ENCODE data around the gene PI16. TPM values are rescaled to one million over a fixed set of nuclear protein-coding genes. Genes with fewer than 3 reads are reported as not detected.
"Not testable (repeated sequence)": the region's sequence is repeated elsewhere in the genome, so short reads cannot be mapped to it uniquely, and the experiment has no call there.

PI16 gene
- total RNA-seq, 1 experiment from 2014 or later = 0.07 TPM

DNA sequence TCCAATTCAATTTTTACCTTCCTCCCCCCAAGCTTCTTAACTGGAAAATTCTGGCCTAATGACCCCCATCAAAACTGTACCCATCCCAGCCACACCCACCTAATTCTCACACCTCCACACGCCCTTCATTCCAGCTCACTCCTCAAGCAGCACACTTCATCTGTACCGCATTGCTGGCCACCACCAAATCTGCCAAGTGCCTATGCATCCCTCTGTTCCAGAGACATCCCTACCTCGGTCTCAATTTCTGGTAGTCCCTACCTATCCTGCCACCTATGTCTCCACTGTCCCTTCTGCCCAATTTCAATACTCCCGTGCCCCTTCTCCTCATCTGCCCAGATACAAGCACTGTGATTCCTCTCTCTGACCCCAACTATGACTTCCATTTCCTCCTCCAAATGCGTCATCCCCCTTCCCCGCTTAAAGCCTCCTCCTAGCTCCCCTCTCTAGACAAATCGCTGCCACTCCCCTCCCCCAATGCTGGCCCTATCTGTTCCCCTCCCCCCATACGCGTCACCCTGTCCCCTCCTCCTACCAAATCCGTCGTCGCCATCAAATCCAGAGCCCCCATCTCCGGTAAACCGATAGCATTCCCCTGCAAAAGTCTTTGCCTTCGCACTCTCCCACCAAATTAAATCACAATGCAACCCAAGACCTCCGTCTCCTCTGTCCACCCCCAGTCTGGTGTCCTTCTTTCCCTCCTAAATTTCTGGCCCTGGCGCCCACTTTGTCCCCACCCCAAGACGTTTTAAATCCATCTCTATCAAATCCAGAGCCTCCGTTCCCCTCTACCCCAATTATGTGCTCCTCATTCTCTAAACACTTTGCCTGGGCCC lies 30.3 kb downstream of the PI16 start:
- no peaks in the 10 kb centered on the region for H3K27me3 ChIP-seq (ENCODE audit: low read length)
- peak overlapping the region; percentile 49 for H3K27ac ChIP-seq (ENCODE audit: low read length)
- peak; percentile 79 for DNase-seq
- no peaks in the 10 kb centered on the region for H3K9me3 ChIP-seq (ENCODE audit: low read length)
- peak overlapping the region; percentile 98 for H3K9ac ChIP-seq (ENCODE audit: low read length)
- H3K9me2 ChIP-seq (replicated peaks; ENCODE audit: insufficient read depth, low read length) = no peaks in the 10 kb centered on the region
- peak overlapping the region; percentile 99 for H3K4me2 ChIP-seq (ENCODE audit: low read depth, low read length, poor library complexity, severe bottlenecking)
- peaks cover 29% of the 10 kb centered on the region for H3K4me1 ChIP-seq (ENCODE audit: low read length)
- H4K20me1 ChIP-seq (ENCODE audit: insufficient read depth, low read depth, low read length) = peaks cover 49% of the 10 kb centered on the region
- H3K36me3 ChIP-seq (ENCODE audit: insufficient read depth, low read length) = no peaks in the 10 kb centered on the region
- H2AFZ ChIP-seq (ENCODE audit: low read length) = no peak overlapping the region
- peak overlapping the region; percentile 97 for H3K4me3 ChIP-seq (ENCODE audit: low read length)
- H3K79me2 ChIP-seq (ENCODE audit: low read length) = peaks cover 60% of the 10 kb centered on the region

DNA sequence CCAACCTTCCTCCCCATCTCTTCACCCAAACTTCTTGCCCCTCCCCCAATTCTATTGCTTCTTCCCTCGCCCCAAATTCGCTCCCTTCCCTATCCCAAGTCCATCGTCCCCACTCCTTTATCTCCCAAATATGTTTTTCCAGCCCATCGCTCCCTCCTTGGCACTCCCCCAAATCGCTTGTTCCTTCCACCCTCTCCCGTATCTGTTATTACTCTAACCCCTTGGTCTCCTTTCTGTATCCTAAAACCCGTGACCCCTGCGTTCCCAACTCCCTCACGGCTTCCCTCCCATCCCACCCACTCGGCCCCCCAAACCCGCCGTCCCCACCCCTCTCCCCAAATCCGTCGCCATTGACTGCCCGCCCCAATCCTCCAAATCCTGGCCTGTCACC lies 30.9 kb downstream of the PI16 start:
- peaks cover 54% of the 10 kb centered on the region for H3K79me2 ChIP-seq (ENCODE audit: low read length)
- H2AFZ ChIP-seq (ENCODE audit: low read length) = no peak overlapping the region
- H3K4me3 ChIP-seq (ENCODE audit: low read length) = peak overlapping the region; percentile 97
- peaks cover 43% of the 10 kb centered on the region for H4K20me1 ChIP-seq (ENCODE audit: insufficient read depth, low read depth, low read length)
- peak overlapping the region; percentile 49 for H3K27ac ChIP-seq (ENCODE audit: low read length)
- H3K9me2 ChIP-seq (replicated peaks; ENCODE audit: insufficient read depth, low read length) = no peaks in the 10 kb centered on the region
- H3K9ac ChIP-seq (ENCODE audit: low read length) = peak overlapping the region; percentile 98
- H3K27me3 ChIP-seq (ENCODE audit: low read length) = no peaks in the 10 kb centered on the region
- peaks cover 30% of the 10 kb centered on the region for H3K4me1 ChIP-seq (ENCODE audit: low read length)
- no peaks in the 10 kb centered on the region for H3K36me3 ChIP-seq (ENCODE audit: insufficient read depth, low read length)
- H3K9me3 ChIP-seq (ENCODE audit: low read length) = no peaks in the 10 kb centered on the region
- peak overlapping the region; percentile 99 for H3K4me2 ChIP-seq (ENCODE audit: low read depth, low read length, poor library complexity, severe bottlenecking)
- DNase-seq = no peak

DNA sequence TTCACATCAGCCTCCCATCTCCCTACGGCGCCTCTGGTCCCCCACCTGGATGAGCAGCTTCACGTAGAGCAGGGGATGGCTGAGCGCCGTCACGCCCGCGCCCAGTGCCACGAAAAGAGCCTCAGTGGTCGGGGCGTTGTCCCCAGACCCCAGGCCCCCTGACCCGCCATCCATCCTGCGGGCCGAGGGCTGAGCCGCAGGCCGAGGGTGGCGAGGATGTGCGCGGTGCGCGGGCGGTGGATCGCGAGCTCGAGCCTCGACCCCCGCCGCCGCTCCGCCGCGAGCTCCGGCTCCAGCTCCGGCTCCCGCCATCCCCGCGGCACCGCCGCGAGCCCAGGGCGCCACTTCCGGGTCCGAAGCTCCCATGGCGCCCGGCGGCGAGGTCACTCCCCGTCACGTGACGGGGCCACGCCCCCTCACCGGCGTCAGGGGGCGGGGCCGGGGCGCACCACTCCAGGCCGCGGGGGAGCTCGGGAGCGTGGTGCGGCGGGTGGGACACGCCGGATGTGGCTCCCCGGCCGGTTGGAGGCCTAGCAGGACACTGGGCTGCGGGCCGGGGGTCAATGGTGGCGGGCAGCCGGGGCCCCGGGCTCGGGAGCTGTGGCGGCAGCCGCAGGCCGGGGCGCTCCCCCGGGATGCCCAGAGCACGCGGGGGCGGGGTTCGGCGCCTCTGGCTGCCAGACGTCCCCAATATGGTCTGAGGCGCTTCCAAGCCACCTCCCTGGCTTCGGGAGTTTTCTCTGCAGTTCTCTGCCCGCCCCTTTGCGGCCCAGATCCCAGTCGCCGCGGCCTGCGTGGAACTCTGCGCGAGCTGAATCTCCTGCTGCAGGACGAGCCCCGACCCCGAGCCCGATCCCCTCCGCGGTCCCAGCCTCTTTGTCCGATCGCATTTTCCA lies 31.5 kb downstream of the PI16 start, which contains the start of gene MTCH1:
TSS of gene MTCH1 (minus strand) at position 389 of the 896 bp plus-strand sequence. CDS start at position 366, 23 bp downstream.
- Histone ChIP-seq H3K27ac (ENCODE audit: low read length) (peak within 1 kb of the TSS; percentile 49), H3K4me1 (ENCODE audit: low read length) (peaks cover 34% of the 10 kb centered on the region), H3K79me2 (ENCODE audit: low read length) (peaks cover 47% of the 10 kb centered on the region), H3K27me3 (ENCODE audit: low read length) (no peaks in the 10 kb centered on the region), H3K9ac (ENCODE audit: low read length) (peak within 1 kb of the TSS; percentile 98), H3K36me3 (ENCODE audit: insufficient read depth, low read length) (no peaks in the 10 kb centered on the region), H4K20me1 (ENCODE audit: insufficient read depth, low read depth, low read length) (peaks cover 37% of the 10 kb centered on the region), H2AFZ (ENCODE audit: low read length) (peak within 1 kb of the TSS; percentile 53; the same call in 1 of the 2 replicates), H3K9me2 (replicated peaks; ENCODE audit: insufficient read depth, low read length) (no peaks in the 10 kb centered on the region), H3K9me3 (ENCODE audit: low read length) (no peaks in the 10 kb centered on the region), H3K4me3 (ENCODE audit: low read length) (peak within 1 kb of the TSS; percentile 97), H3K4me2 (ENCODE audit: low read depth, low read length, poor library complexity, severe bottlenecking) (peak within 1 kb of the TSS; percentile 99)
- DNase-seq = peak; percentile 96

DNA sequence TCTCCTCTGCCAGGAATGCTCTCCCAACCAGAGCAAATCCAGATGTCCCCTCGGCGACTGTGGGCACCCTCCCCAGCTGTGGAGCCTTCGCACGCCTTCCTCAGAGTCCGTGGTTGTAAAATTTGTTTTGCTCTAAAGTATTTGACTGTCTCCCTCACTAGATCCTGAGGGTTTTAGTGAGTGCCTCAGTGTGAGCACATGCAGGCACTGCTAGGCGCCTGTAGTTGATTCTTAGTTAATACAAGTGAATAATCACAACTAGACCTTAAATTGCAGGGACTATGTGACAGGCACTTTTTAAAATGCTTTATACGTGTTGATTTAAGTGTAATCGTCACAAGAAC lies 32.1 kb downstream of the PI16 start:
- H3K4me2 ChIP-seq (ENCODE audit: low read depth, low read length, poor library complexity, severe bottlenecking) = peak overlapping the region; percentile 99
- no peaks in the 10 kb centered on the region for H3K27me3 ChIP-seq (ENCODE audit: low read length)
- no peaks in the 10 kb centered on the region for H3K36me3 ChIP-seq (ENCODE audit: insufficient read depth, low read length)
- peak overlapping the region; percentile 97 for H3K4me3 ChIP-seq (ENCODE audit: low read length)
- peak overlapping the region; percentile 98 for H3K9ac ChIP-seq (ENCODE audit: low read length)
- H3K4me1 ChIP-seq (ENCODE audit: low read length) = peaks cover 34% of the 10 kb centered on the region
- no peaks in the 10 kb centered on the region for H3K9me3 ChIP-seq (ENCODE audit: low read length)
- peaks cover 41% of the 10 kb centered on the region for H3K79me2 ChIP-seq (ENCODE audit: low read length)
- H4K20me1 ChIP-seq (ENCODE audit: insufficient read depth, low read depth, low read length) = peaks cover 31% of the 10 kb centered on the region
- peak; percentile 65 for DNase-seq
- no peaks in the 10 kb centered on the region for H3K9me2 ChIP-seq (replicated peaks; ENCODE audit: insufficient read depth, low read length)
- H2AFZ ChIP-seq (ENCODE audit: low read length) = peak overlapping the region; percentile 53; the same call in 1 of the 2 replicates
- no peak overlapping the region; the same call in 1 of the 2 replicates for H3K27ac ChIP-seq (ENCODE audit: low read length)

DNA sequence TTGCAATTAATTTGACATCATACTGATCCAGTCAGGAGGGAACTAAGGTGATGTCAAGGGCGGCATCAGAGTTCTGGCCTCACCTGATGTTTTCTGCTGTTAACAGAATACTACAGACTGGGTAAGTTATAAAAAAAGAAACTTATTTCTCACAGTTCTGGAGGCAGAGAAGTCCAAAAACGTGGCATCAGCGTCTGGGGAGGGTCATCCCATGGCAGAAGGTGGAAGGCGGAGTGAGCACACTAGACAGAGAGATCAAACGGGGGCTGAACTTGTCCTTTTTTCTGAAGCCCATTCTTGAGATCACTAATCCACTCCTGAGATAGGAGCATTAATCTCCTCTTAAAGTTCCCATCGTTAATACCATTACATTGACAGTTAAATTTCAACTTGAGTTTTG lies 34.7 kb downstream of the PI16 start:
- no peaks in the 10 kb centered on the region for H3K9me2 ChIP-seq (replicated peaks; ENCODE audit: insufficient read depth, low read length)
- H4K20me1 ChIP-seq (ENCODE audit: insufficient read depth, low read depth, low read length) = peaks cover 8% of the 10 kb centered on the region; the same call in 1 of the 2 replicates
- peaks cover 21% of the 10 kb centered on the region for H3K4me1 ChIP-seq (ENCODE audit: low read length)
- H3K36me3 ChIP-seq (ENCODE audit: insufficient read depth, low read length) = no peaks in the 10 kb centered on the region
- no peaks in the 10 kb centered on the region for H3K27me3 ChIP-seq (ENCODE audit: low read length)
- H3K9ac ChIP-seq (ENCODE audit: low read length) = no peak overlapping the region
- H3K9me3 ChIP-seq (ENCODE audit: low read length) = no peaks in the 10 kb centered on the region
- H3K27ac ChIP-seq (ENCODE audit: low read length) = no peak overlapping the region
- H3K79me2 ChIP-seq (ENCODE audit: low read length) = peaks cover 17% of the 10 kb centered on the region
- H3K4me2 ChIP-seq (ENCODE audit: low read depth, low read length, poor library complexity, severe bottlenecking) = no peak overlapping the region
- H2AFZ ChIP-seq (ENCODE audit: low read length) = 0 out of 2 replicates have a peak overlapping the region, but pooled peaks have one; percentile 3
- no peak for DNase-seq
- H3K4me3 ChIP-seq (ENCODE audit: low read length) = no peak overlapping the region

DNA sequence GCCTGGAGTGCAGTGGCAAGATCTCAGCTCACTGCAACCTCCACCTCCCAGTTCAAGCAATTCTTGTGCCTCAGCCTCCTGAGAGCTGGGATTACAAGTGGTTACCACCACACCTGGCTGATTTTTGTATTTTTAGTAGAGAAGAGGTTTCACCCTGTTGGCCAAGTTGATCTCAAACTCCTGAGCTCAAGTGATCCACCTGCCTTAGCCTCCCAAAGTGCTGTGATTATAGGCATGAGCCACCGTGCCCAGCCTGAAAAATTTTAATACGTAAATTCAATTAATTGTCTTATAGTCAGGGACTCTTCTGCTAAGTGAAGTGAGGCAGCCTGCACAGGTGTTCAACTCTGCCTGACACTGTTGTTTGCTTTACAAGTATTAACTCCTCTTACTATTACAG lies 35.9 kb downstream of the PI16 start:
- not testable (repeated sequence) for H3K27me3 ChIP-seq (ENCODE audit: low read length); H3K9ac ChIP-seq (ENCODE audit: low read length); H2AFZ ChIP-seq (ENCODE audit: low read length); DNase-seq; H3K4me2 ChIP-seq (ENCODE audit: low read depth, low read length, poor library complexity, severe bottlenecking); H3K9me2 ChIP-seq (replicated peaks; ENCODE audit: insufficient read depth, low read length); H4K20me1 ChIP-seq (ENCODE audit: insufficient read depth, low read depth, low read length); H3K27ac ChIP-seq (ENCODE audit: low read length); H3K4me3 ChIP-seq (ENCODE audit: low read length); H3K36me3 ChIP-seq (ENCODE audit: insufficient read depth, low read length); H3K9me3 ChIP-seq (ENCODE audit: low read length); H3K79me2 ChIP-seq (ENCODE audit: low read length)
- H3K4me1 ChIP-seq (ENCODE audit: low read length) = peaks cover 16% of the 10 kb centered on the region

DNA sequence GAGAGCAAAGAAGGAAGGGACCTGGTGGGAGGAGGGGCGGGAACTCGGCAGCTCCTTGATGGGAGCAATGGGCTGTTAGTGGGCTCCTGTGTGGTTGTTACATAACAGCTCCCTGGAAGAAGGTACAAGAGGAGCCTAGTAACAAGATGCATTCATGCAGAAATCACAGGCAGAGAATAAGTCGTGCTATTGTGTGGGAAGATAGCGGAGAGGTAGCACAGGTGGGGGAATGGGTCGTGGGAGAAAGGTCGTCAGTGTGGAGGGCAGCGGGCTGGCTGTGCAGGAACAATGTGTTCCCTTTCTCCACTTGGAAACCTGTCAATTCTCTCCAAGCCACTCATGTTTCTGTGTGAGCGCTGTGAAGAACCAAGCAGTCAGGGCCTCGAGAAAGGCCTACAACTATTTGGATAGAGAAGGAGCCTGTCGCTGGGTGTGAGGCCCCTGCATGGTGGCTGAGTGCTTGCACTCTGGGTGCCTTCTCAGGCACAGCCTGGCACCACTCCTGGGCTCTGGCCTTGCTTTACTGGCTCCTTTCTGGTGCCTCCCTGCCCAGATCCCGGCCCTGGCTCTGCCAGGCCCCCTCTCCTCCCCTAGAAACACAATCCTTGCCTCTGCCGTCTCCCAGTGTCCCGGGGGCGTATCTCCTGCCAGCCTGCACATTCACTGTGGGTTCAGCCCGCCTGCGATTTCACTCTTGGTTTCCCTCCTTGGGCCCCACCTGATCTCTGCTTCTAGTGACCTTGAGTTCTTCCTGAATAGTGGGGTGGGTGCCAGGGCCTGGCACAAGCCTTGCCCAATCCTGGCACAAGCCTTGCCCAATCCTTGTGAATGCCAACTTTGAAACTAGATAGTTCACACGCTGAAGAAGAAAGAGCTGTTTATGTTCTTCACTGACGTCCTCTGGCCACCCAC lies 43.5 kb downstream of the PI16 start:
- no peak for DNase-seq
- H3K27ac ChIP-seq (ENCODE audit: low read length) = no peak overlapping the region
- no peaks in the 10 kb centered on the region for H4K20me1 ChIP-seq (ENCODE audit: insufficient read depth, low read depth, low read length)
- H3K9me2 ChIP-seq (replicated peaks; ENCODE audit: insufficient read depth, low read length) = no peaks in the 10 kb centered on the region
- no peak overlapping the region for H2AFZ ChIP-seq (ENCODE audit: low read length)
- no peaks in the 10 kb centered on the region for H3K27me3 ChIP-seq (ENCODE audit: low read length)
- H3K36me3 ChIP-seq (ENCODE audit: insufficient read depth, low read length) = no peaks in the 10 kb centered on the region
- peaks cover 5% of the 10 kb centered on the region; the same call in 1 of the 2 replicates for H3K4me1 ChIP-seq (ENCODE audit: low read length)
- no peak overlapping the region for H3K9ac ChIP-seq (ENCODE audit: low read length)
- H3K9me3 ChIP-seq (ENCODE audit: low read length) = no peaks in the 10 kb centered on the region
- no peak overlapping the region for H3K4me2 ChIP-seq (ENCODE audit: low read depth, low read length, poor library complexity, severe bottlenecking)
- no peaks in the 10 kb centered on the region for H3K79me2 ChIP-seq (ENCODE audit: low read length)
- H3K4me3 ChIP-seq (ENCODE audit: low read length) = no peak overlapping the region

All from Karpas-422 (cell line).